ENCODE data around the gene PTPN3. TPM values are rescaled to one million over a fixed set of nuclear protein-coding genes. Genes with fewer than 3 reads are reported as not detected.
"Not testable (repeated sequence)": the region's sequence is repeated elsewhere in the genome, so short reads cannot be mapped to it uniquely, and the experiment has no call there.

The PTPN3 gene
- total RNA-seq, 1 donor from 2014 or later, result 5.9 TPM

GRCh38 chr9:109401169-109401989 lies 96.7 kb downstream of the PTPN3 start:
- DNase-seq, result peak; percentile 59

- DNase-seq, result peak; percentile 6
Measured at GRCh38 chr9:109399258-109399767, 98.8 kb downstream of the PTPN3 start.

DNA sequence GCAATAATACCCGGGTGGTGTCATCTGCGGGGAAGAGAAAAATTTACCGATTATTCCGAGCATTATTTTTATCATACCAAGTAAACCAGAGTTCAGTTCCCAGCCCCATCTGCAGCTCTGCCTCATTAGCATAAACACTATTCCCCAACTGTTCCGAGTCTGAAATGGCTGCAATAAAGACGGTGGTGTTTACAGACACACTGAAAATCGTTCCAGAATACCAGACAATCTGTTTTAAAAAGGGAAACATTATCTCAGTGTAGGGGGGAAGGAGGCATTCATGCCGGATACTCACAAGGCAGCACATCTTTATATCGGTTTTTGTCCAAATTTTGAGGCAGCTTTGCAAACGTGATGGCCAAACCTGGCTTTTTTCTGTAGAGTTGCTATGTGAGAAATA lies 106.9 kb downstream of the PTPN3 start:
- DNase-seq, result no peak

- DNase-seq, result no peak
Measured at GRCh38 chr9:109387856-109388255, 110.3 kb downstream of the PTPN3 start.

- DNase-seq, result no peak
Measured at GRCh38 chr9:109387206-109387605, 110.9 kb downstream of the PTPN3 start.

- no peak for DNase-seq
Measured at GRCh38 chr9:109385499-109385898, 112.6 kb downstream of the PTPN3 start.

GRCh38 chr9:109383947-109384346 lies 114.2 kb downstream of the PTPN3 start:
- no peak for DNase-seq

GRCh38 chr9:109383356-109383755 lies 114.8 kb downstream of the PTPN3 start:
- peak; percentile 37 for DNase-seq

GRCh38 chr9:109382585-109382984 lies 115.5 kb downstream of the PTPN3 start:
- no peak for DNase-seq

GRCh38 chr9:109382182-109382581 lies 115.9 kb downstream of the PTPN3 start:
- DNase-seq, result no peak

DNA sequence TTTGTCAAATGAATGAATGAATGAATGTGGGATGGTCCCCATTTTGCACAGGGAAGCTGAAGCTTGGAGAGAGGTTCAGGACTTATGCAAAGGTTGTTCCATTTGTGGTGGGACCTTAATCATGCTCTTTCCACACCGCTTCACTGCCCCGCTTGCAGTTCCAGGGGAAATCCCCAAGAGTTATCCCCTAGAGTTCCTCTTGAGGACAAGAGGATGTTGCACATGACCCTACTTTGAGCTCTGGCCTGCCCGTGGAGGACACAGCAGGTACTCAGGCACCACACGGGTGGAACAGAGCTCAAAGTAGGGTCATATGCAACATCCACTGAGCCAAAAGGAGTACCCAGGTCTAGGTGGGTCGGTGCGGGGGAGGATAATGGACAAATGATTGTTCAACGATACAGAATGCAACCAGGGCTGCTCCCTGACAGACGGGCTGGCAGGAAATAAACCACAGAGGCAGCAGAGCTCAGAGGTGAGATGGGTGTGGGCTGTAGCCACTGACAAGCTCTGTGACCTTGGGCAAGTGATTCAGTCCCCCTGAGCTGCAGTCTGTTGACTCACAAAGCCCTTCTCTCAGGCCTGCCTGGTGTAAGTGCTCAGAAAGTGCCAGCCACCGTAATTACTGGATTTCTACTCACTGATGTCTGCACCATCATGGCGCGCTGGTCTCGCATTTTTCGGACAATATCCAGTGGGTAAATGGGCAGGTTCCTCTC lies 116.9 kb downstream of the PTPN3 start:
- DNase-seq, result no peak

DNA sequence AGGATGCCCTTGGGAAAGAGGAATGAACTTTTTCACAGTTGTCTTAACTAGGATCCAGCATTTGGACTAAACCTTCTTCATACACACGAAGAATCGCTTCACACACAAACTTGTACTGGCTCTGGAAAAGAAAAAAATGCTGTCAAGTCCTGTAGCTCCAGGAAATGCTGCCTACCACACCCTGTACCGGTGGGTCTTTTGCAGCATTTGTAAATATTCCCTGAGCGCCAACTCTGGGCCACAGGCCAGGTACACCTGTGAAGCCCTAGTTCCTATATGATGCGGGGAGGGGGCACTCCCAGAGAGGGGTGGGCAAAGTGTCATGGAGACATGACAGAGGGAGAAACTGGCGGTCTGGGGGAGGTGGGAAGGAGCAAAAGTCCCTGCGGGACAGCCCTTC lies 118.6 kb downstream of the PTPN3 start:
- no peak for DNase-seq

DNA sequence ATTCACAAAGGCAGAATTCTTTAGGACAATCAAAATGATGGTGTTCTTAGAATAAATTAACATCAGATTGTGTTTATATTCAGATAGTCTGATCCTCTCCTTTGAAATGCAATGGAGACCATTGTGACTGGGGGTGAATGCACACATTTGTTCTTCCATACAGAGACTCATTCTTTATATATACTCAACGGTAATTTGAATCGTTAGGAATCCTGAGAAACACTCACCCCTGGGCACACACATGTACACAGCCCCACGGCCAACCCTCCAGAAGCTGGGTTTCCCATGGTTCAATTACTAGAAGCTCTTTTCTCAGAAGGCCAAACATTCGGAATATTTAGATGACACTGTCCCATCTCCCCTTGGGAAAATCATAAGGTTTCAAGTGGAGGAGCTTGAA lies 119.8 kb downstream of the PTPN3 start:
- DNase-seq, result no peak

DNA sequence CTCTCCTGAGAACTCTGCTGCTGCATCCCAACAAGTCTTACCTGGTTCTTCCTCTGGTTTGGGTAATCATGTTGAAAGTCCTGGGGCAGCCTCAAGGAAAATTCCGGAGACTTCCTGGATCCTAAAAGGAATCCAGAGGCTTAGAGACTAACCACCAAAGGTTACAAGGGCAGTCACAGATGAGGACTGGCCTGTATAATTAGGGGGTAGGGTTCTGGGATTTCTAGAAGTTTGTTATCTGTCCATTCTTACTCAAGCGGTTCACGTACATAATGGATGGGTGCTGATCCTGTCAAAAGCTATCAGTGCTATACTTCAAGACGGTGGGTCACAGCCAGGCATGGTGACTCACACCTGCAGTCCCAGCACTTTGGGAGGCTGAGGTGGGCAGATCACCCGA lies 125.9 kb downstream of the PTPN3 start:
- no peak for DNase-seq

GRCh38 chr9:109371374-109371773 lies 126.7 kb downstream of the PTPN3 start:
- no peak for DNase-seq

DNA sequence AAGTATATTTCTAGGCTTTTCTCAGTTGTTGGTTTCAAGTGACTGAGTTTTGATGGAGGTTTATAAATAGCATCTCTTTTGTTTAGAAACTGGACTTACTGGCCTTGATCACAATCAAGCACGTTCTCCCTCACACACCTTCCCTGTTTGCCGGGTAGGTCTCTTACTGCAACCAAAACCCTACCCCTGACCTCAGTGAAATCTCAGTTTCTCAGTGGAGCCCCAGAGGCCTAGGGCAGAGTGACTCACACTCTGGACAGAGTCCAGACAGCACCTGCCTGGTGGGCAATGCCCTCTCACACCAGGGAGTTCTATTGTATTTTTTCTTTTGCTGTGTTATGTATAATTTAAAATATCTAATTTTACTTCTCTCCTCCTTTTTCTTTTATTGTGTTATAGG lies 128.8 kb downstream of the PTPN3 start:
- DNase-seq, result no peak

GRCh38 chr9:109360771-109361170 lies 137.3 kb downstream of the PTPN3 start:
- no peak for DNase-seq

- not testable (repeated sequence) for DNase-seq
Measured at GRCh38 chr9:109358968-109359603, 139.0 kb downstream of the PTPN3 start.

GRCh38 chr9:109355564-109356297 lies 142.4 kb downstream of the PTPN3 start:
- no peak for DNase-seq

DNA sequence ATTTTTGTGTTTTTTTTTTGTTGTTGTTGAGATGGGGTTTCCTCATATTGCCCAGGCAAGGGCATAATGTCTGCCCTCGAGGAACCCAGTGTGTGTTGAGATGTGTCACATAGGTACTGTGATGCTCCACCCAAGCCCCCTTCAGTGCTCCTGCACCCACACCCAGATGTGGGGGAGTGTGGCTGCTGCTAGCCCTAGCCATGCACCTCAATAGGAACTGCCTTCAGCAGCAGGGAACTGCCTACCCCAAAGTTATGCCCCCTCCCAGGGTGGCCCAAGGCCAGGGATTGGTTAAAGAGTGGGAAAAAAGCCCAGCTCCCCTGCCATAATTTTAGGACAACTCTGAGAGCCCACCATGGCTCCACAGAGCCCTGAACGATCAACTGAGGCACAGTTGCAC lies 143.9 kb downstream of the PTPN3 start:
- DNase-seq, result no peak

DNA sequence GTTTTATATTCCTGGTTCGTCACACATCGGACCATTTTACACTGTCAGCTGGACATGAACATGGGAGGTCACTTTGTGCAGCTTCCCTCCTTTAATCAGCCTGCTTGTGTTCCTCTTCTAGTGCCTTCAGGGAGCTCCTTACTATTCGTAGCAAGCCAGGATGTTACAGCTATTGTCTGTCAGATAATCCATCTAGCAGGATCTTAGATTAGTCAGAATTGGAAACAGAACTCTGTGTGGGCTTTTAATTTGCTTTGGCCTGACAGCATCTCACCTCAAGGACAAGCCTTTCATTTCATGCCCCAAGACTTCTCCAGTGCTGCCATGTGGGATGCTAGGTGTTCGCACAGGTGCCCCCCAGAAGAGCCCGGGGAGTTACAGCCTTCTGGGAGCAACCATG lies 147.1 kb downstream of the PTPN3 start:
- no peak for DNase-seq

GRCh38 chr9:109349421-109349846 lies 148.7 kb downstream of the PTPN3 start:
- peak; percentile 80 for DNase-seq

Measured in tongue (tissue), 2 donors.